Measurements from ENCODE around the gene AFDN.
A peak's percentile ranks its signal among the peaks of the same experiment; 100 is the strongest.

AFDN gene

GRCh38 chr6:167791091-167791779 lies 35.5 kb upstream of the AFDN start:
- no peak overlapping the region for H3K4me3 ChIP-seq (replicated peaks; ENCODE audit: low read depth, low read length)
- DNase-seq (ENCODE audit: low read depth): peak; percentile 31
- TF ChIP-seq, protein P1, sequence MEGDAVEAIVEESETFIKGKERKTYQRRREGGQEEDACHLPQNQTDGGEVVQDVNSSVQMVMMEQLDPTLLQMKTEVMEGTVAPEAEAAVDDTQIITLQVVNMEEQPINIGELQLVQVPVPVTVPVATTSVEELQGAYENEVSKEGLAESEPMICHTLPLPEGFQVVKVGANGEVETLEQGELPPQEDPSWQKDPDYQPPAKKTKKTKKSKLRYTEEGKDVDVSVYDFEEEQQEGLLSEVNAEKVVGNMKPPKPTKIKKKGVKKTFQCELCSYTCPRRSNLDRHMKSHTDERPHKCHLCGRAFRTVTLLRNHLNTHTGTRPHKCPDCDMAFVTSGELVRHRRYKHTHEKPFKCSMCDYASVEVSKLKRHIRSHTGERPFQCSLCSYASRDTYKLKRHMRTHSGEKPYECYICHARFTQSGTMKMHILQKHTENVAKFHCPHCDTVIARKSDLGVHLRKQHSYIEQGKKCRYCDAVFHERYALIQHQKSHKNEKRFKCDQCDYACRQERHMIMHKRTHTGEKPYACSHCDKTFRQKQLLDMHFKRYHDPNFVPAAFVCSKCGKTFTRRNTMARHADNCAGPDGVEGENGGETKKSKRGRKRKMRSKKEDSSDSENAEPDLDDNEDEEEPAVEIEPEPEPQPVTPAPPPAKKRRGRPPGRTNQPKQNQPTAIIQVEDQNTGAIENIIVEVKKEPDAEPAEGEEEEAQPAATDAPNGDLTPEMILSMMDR (IDR thresholded peaks at IDR 0.05; ENCODE audit: low read length, missing control alignments): no peak

GRCh38 chr6:167791780-167792478 lies 34.8 kb upstream of the AFDN start:
- TF ChIP-seq, protein P1 (IDR thresholded peaks at IDR 0.05; ENCODE audit: low read length, missing control alignments): no peak
- no peak for DNase-seq (ENCODE audit: low read depth)

GRCh38 chr6:167793421-167793820 lies 33.3 kb upstream of the AFDN start:
- no peak overlapping the region for H3K4me3 ChIP-seq (replicated peaks; ENCODE audit: low read depth, low read length)
- DNase-seq (ENCODE audit: low read depth): peak; percentile 40
- TF ChIP-seq, protein P1 (IDR thresholded peaks at IDR 0.05; ENCODE audit: low read length, missing control alignments): no peak

More at GRCh38 chr6:167791780-167792478, 34.8 kb upstream of the AFDN start:
- no peak overlapping the region for H3K4me3 ChIP-seq (replicated peaks; ENCODE audit: low read depth, low read length)

- H3K4me3 ChIP-seq (replicated peaks; ENCODE audit: low read depth, low read length): no peak overlapping the region
- TF ChIP-seq, protein P1 (IDR thresholded peaks at IDR 0.05; ENCODE audit: low read length, missing control alignments): no peak
- DNase-seq (ENCODE audit: low read depth): no peak
Measured at GRCh38 chr6:167794161-167795157, 32.3 kb upstream of the AFDN start.

- TF ChIP-seq, protein P1 (IDR thresholded peaks at IDR 0.05; ENCODE audit: low read length, missing control alignments): no peak
- no peak overlapping the region for H3K4me3 ChIP-seq (replicated peaks; ENCODE audit: low read depth, low read length)
- DNase-seq (ENCODE audit: low read depth): no peak
Measured at GRCh38 chr6:167795321-167795811, 31.3 kb upstream of the AFDN start.

DNA sequence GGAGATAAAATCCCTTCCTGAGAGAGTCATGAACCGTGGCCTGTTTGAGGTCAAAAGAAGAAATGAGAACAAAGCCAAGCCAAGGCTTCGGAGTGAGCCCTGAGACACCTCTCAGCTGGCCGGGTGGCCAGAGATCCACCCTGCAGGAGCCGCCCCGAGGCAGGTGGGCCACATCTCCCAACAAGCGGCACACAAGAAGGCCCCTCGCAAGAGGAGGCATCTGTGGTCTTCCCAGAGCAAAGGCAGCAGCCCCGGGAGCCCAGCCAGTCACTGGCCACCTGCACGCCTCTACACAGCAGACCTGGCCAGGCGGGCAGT lies 30.9 kb upstream of the AFDN start:
- DNase-seq (ENCODE audit: low read depth): no peak
- no peak overlapping the region for H3K4me3 ChIP-seq (replicated peaks; ENCODE audit: low read depth, low read length)
- TF ChIP-seq, protein P1 (IDR thresholded peaks at IDR 0.05; ENCODE audit: low read length, missing control alignments): no peak

All from fibroblast of pulmonary artery (primary cell).